Right renal pelvis (tissue), 4 donors: ENCODE results near the gene PRODH2. TPM values are rescaled to one million over a fixed set of nuclear protein-coding genes. Genes with fewer than 3 reads are reported as not detected.
"Not testable (repeated sequence)": the region's sequence is repeated elsewhere in the genome, so short reads cannot be mapped to it uniquely, and the experiment has no call there.

ENCODE experiments used
- DNase-seq, 4 donors: peaks; one replicate each; pipeline ENCODE4 v3.0.0-alpha.2; 2013; ENCODE audit warnings: low read depth in 4 of 4, low spot score in 3 of 4, missing footprints in 1 of 4
- polyA plus RNA-seq, 4 donors: library from polyadenylated mRNA; unstranded; fragments of 120-200 nt; gene quantifications; one replicate each; pipeline ENCODE4 v1.2.1, GENCODE V29; 2013; ENCODE audit not compliant: insufficient read length in 4 of 4

Gene PRODH2
- polyA plus RNA-seq, 4 donors: 24.6 to 48.0 (median 32.4) TPM

- no peak for DNase-seq
These were observed 32.0 kb upstream of the PRODH2 start for GRCh38 chr19:35844482-35845214.

- no peak for DNase-seq
These were observed 31.2 kb upstream of the PRODH2 start for GRCh38 chr19:35843676-35844481.

GRCh38 chr19:35842666-35843272 lies 30.1 kb upstream of the PRODH2 start:
- no peak for DNase-seq

- no peak for DNase-seq
These were observed 29.4 kb upstream of the PRODH2 start for GRCh38 chr19:35841961-35842595.

- not testable (repeated sequence) for DNase-seq
These were observed 23.5 kb upstream of the PRODH2 start for GRCh38 chr19:35836096-35836495.

GRCh38 chr19:35833972-35834371 lies 21.3 kb upstream of the PRODH2 start:
- DNase-seq: no peak

- DNase-seq: no peak
These were observed 19.4 kb upstream of the PRODH2 start for GRCh38 chr19:35832054-35832453.

GRCh38 chr19:35830986-35831385 lies 18.3 kb upstream of the PRODH2 start:
- no peak for DNase-seq

GRCh38 chr19:35828692-35829301 lies 16.2 kb upstream of the PRODH2 start:
- peak; percentile 71 to 80 (median 74) for DNase-seq

GRCh38 chr19:35824150-35824549 lies 11.5 kb upstream of the PRODH2 start:
- DNase-seq: no peak

GRCh38 chr19:35822579-35822978 lies 9.9 kb upstream of the PRODH2 start:
- no peak for DNase-seq

GRCh38 chr19:35818445-35818844 lies 5.8 kb upstream of the PRODH2 start:
- no peak for DNase-seq

GRCh38 chr19:35816846-35817245 lies 4.2 kb upstream of the PRODH2 start:
- DNase-seq: no peak

GRCh38 chr19:35816262-35816661 lies 3.6 kb upstream of the PRODH2 start:
- DNase-seq: no peak

- no peak for DNase-seq
These were observed 622 bp upstream of the PRODH2 start for GRCh38 chr19:35813043-35813890.

- DNase-seq: no peak
These were observed 1.1 kb downstream of the PRODH2 start for GRCh38 chr19:35811317-35812219.

- DNase-seq: no peak
These were observed 5.0 kb downstream of the PRODH2 start for GRCh38 chr19:35807633-35808032.

GRCh38 chr19:35806597-35806996 lies 6.0 kb downstream of the PRODH2 start:
- no peak for DNase-seq
